HT-29 (cell line): ENCODE results near the gene SPRTN. TPM values are rescaled to one million over a fixed set of nuclear protein-coding genes. Genes with fewer than 3 reads are reported as not detected.

ENCODE experiments used
- DNase-seq: peaks from one replicate; pipeline ENCODE4 v3.0.0-alpha.2; 2015; ENCODE audit warnings: low spot score
- total RNA-seq: library from RNA; depleted of rRNA; stranded (reverse); fragments of >200 nt; shearing (Covaris generic); gene quantifications from 2 replicates; pipeline ENCODE4 v1.2.3, GENCODE V29; 2014; rRNA removed

The SPRTN gene
- total RNA-seq: 19.6 and 28.7 TPM in 2 replicates

- DNase-seq: peak; percentile 34
Measured at GRCh38 chr1:231338270-231339128, at the start of gene SPRTN. Gene SPRTN, plus strand, starts transcription at chr1:231338293. Its CDS starts 91 bp downstream, at chr1:231338384.

- no peak for DNase-seq
Measured at GRCh38 chr1:231295938-231296337, 42.2 kb upstream of the SPRTN start.

DNA sequence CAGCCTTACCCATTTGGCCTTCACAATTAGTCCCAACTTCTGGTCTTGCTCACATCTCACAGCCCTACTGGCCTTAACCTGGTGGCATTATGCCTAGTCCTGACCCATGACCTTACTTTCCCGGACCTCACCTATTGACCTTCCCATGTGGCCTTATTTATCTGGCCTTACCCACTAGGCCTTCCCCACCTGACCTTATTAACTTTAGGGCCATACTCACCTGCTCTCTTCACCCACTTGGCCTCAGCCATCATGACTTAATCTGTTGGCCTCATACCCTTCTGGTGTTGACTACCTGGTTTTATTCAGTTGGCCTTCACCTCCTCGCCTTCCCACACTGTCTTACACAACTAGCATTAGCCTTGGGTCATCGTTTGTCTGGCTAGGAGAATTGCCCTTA, 36.1 kb upstream of the SPRTN start:
- DNase-seq: no peak

GRCh38 chr1:231310391-231310934, 27.6 kb upstream of the SPRTN start:
- DNase-seq: no peak

- no peak for DNase-seq
Measured at GRCh38 chr1:231311720-231312431, 26.2 kb upstream of the SPRTN start.

GRCh38 chr1:231312432-231312788, 25.7 kb upstream of the SPRTN start:
- DNase-seq: no peak

GRCh38 chr1:231313661-231314060, 24.4 kb upstream of the SPRTN start:
- DNase-seq: no peak

- DNase-seq: peak; percentile 31
Measured at GRCh38 chr1:231315887-231316286, 22.2 kb upstream of the SPRTN start.

GRCh38 chr1:231317306-231318014, 20.6 kb upstream of the SPRTN start:
- DNase-seq: no peak

- DNase-seq: no peak
Measured at GRCh38 chr1:231318015-231318355, 20.1 kb upstream of the SPRTN start.

DNA sequence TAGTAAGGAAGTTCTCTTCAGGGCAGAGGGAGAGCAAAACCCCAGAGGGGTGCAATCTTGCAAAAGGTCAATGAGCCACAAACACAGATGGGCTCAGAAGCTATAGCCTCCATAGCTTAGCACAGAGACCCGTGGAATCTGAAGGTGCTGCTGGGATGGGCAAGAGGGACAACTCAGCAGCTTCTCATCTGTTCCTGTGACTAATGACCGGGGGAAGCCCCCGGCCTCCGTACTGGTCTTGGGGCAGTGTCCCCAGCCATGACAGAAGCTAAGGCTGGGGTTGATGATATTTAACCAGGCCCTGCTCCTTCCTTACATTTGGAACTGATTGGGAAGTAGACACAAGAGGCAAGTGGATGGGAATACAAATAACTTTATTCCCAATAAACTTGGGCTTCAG, 19.5 kb upstream of the SPRTN start:
- DNase-seq: no peak

GRCh38 chr1:231319080-231319479, 19.0 kb upstream of the SPRTN start:
- DNase-seq: no peak

DNA sequence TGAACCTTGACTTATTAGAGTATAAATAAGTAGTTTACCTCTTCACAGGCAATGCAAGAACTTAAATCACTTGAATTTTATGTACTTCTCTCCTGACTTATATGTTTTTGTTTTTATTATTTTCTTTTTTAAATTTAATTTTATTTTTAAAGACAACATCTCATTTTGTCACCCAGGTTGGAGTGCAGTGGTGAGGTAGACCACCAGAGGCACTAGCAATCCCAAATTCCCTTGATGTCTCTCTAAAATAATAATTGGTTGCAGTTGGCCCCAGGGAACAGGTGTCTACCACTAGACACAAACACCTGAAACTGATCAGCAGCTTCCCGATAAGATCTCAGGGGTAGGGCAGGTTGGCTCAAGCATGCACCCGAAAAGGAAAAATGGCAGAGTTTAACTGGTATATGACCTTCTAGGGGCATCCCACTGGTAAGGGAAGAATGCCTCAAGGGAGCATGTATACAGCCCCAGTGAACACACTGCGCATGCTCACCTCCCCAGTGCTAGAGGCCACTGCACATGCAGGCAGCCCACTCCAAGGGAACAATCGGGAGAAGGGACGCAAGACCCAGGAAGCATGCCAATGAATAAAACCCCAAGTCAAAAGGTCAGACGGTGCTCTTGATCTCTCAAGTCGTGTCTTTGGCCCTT, 15.1 kb upstream of the SPRTN start:
- no peak for DNase-seq

GRCh38 chr1:231324660-231325059, 13.4 kb upstream of the SPRTN start:
- DNase-seq: no peak

DNA sequence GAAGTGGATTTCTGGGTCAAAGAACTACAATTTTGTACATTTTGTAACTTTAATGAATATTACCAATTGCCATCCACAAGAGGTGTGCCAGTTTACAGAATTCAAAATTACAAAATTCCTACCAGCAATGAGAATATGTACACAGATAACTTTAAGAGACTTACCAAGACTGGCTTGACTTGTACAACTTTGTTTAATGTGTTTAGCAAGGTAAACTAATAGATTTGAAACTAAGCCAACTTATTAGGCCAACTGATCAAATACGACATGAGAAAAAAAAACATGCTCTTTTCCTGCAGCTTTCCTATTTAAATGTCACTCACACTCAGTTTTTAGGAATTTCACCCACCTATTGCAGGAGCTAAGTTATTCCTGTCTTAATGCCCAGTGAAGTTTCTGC, 11.8 kb upstream of the SPRTN start:
- no peak for DNase-seq

DNA sequence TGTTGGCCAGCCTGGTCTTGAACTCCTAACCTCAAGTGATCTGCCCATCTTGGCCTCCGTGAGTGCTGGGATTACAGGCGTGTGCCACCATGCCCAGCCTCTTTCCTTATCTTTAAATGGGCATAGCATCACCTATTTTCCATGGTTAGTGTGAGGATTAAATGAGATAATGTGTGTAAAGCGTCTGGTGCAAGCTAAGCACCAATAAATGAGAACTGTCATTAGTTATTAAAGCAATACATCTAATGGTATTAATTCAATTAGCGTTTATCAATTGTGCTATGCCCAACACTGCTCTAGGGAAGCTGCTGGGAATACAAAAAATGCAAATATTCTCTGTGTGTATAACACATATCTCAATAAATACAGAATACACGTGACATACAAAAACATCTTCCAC, 10.5 kb upstream of the SPRTN start:
- no peak for DNase-seq

GRCh38 chr1:231329483-231329882, 8.6 kb upstream of the SPRTN start:
- no peak for DNase-seq

- no peak for DNase-seq
Measured at GRCh38 chr1:231332761-231333160, 5.3 kb upstream of the SPRTN start.

DNA sequence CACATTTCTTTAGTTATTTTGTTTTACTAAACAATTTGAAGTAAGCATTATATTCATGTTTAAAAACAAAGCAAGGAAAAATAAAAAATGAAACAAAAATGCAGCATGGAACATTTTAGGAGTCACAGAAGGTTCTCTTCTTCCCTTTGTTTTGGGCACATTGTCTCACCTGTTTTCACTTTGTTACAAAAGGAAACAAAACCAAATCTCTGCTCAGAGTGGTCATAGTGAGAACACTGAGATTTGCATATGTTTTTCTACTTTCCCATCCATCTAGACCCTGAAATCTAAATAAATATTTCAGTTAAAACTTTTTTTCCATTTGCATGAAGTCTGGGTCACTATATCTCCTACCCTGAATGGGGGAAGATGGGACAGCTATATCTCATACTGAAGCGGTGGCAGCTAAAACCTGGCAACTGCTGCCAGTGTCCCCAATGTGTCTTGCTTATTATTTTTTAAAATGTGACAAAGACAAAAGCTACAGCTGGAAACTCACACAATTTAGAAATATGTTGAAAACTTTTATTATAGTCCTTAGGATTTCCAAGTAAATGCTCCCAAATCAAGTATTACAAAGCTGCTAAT, 3.9 kb upstream of the SPRTN start:
- peak; percentile 24 for DNase-seq

GRCh38 chr1:231334952-231335351, 3.1 kb upstream of the SPRTN start:
- DNase-seq: no peak
